HepG2 (cell line): ENCODE measurements around the gene WIPF2. TPM values are rescaled to one million over a fixed set of nuclear protein-coding genes. Genes with fewer than 3 reads are reported as not detected.

Experiments
- CC2D1A ChIP-seq: sonication (generic); formaldehyde crosslinking; IDR thresholded peaks from 2 replicates; pipeline ENCODE4 v1.8.1; 2023; ENCODE audit warnings: mild to moderate bottlenecking, missing genetic modification reagents
- GPBP1L1 ChIP-seq: sonication (generic); formaldehyde crosslinking; IDR thresholded peaks from 2 replicates; pipeline ENCODE4 v1.5.0; 2020; ENCODE audit warnings: mild to moderate bottlenecking, missing genetic modification reagents
- MTF1 ChIP-seq: sonication (generic); formaldehyde crosslinking; IDR thresholded peaks from 2 replicates; pipeline ENCODE4 v1.5.0; 2020; ENCODE audit warnings: missing genetic modification reagents
- MYC ChIP-seq: sonication (generic); formaldehyde crosslinking; IDR thresholded peaks from 2 replicates; pipeline ENCODE4 v1.9.0; 2021; ENCODE audit warnings: missing genetic modification reagents, borderline replicate concordance
- SMC3 ChIP-seq: IDR thresholded peaks from 2 replicates; pipeline ENCODE4 v1.6.1; 2011; ENCODE audit warnings: low read length, improper control_type of control experiment
- TBX3 ChIP-seq: fragments of 450-650 bp; IDR thresholded peaks from 2 replicates; pipeline ENCODE4 v1.6.1; 2017; ENCODE audit warnings: antibody characterized with exemption, mild to moderate bottlenecking, inconsistent platforms, borderline replicate concordance
- TEF ChIP-seq: sonication (generic); formaldehyde crosslinking; IDR thresholded peaks from 2 replicates; pipeline ENCODE4 v1.5.0; 2020; ENCODE audit warnings: missing genetic modification reagents
- THAP11 ChIP-seq: IDR thresholded peaks from 2 replicates; pipeline ENCODE4 v1.6.1; 2016; ENCODE audit warnings: missing biosample characterization, missing genetic modification reagents
- UBTF ChIP-seq: sonication (generic); formaldehyde crosslinking; IDR thresholded peaks from 2 replicates; pipeline ENCODE4 v1.4.0; 2020; ENCODE audit warnings: mild to moderate bottlenecking, missing genetic modification reagents
- ZBTB10 ChIP-seq: sonication (generic); formaldehyde crosslinking; IDR thresholded peaks from 2 replicates; pipeline ENCODE4 v1.4.0; 2020; ENCODE audit warnings: missing genetic modification reagents, borderline replicate concordance
- ZBTB49 ChIP-seq: sonication (generic); formaldehyde crosslinking; IDR thresholded peaks from 2 replicates; pipeline ENCODE4 v1.4.0; 2020; ENCODE audit warnings: missing genetic modification reagents, borderline replicate concordance
- ZNF331 ChIP-seq: sonication (generic); formaldehyde crosslinking; IDR thresholded peaks from 2 replicates; pipeline ENCODE4 v1.4.0; 2020; ENCODE audit warnings: missing genetic modification reagents
- ZNF605 ChIP-seq: sonication (generic); formaldehyde crosslinking; IDR thresholded peaks from 2 replicates; pipeline ENCODE4 v1.8.0; 2022; ENCODE audit warnings: mild to moderate bottlenecking, missing genetic modification reagents
- ZNF614 ChIP-seq: IDR thresholded peaks from 2 replicates; pipeline ENCODE4 v1.6.1; 2018; ENCODE audit warnings: missing biosample characterization, missing genetic modification reagents, inconsistent platforms, borderline replicate concordance
- ZNF629 ChIP-seq: sonication (generic); formaldehyde crosslinking; conservative IDR thresholded peaks from 2 replicates; pipeline ENCODE4 v1.5.0; 2020; ENCODE audit warnings: missing genetic modification reagents
- ZNF749 ChIP-seq: sonication (generic); formaldehyde crosslinking; IDR thresholded peaks from 2 replicates; pipeline ENCODE4 v1.8.0; 2022; ENCODE audit warnings: mild to moderate bottlenecking, missing genetic modification reagents, moderate library complexity, borderline replicate concordance
- ZUFSP ChIP-seq: sonication (generic); formaldehyde crosslinking; IDR thresholded peaks from 2 replicates; pipeline ENCODE4 v1.9.0; 2021; ENCODE audit warnings: missing genetic modification reagents, mild to moderate bottlenecking, borderline replicate concordance
- polyA plus RNA-seq, 8 experiments: library from polyadenylated mRNA; depleted of rRNA in 3 of 8; stranded (reverse) in 7 of 8; unstranded in 1 of 8; fragments of >200 nt; fragmentation: Illumina TruSeq in 4 of 8; extraction: Trizol in 4 of 8; gene quantifications; 2 replicates each; pipeline versions ENCODE4 v1.2.1 to v1.2.3, GENCODE V29; 2011 to 2016; ENCODE audit warnings: low read depth in 4 of 8, missing spikeins in 1 of 8, mixed read lengths in 1 of 8; ENCODE audit not compliant: insufficient read depth in 1 of 8
- total RNA-seq, 5 experiments: library from RNA; depleted of rRNA; stranded (reverse); fragments of >200 nt; fragmentation: Illumina TruSeq; extraction: Trizol; gene quantifications; 2 replicates each; pipeline ENCODE4 v1.2.3, GENCODE V29; 2016; ENCODE audit warnings: low read depth in 1 of 5

WIPF2 gene
- total and polyA plus RNA-seq, 2 of the 13 experiments (the other 11 are each of a cell fraction or from before 2014, with no cell fraction given) = 7.2 to 10.8 TPM

- TF ChIP-seq ZUFSP (CRISPR knock-in tag) (no peak), TEF (no peak), ZBTB10 (no peak), ZNF605 (CRISPR knock-in tag) (peak; percentile 78; the same call in 1 of the 2 replicates), ZNF331 (CRISPR knock-in tag) (peak; percentile 76; the same call in 1 of the 2 replicates), ZNF749 (CRISPR knock-in tag) (no peak), ZNF629 (no peak; the same call in 1 of the 2 replicates), THAP11 (CRISPR knock-in tag) (peak; percentile 56; the same call in 1 of the 2 replicates), SMC3 (no peak), MYC (CRISPR knock-in tag) (peak; percentile 59; the same call in 1 of the 2 replicates), UBTF (CRISPR knock-in tag) (peak; percentile 94), MTF1 (CRISPR knock-in tag) (no peak), CC2D1A (CRISPR knock-in tag) (no peak), ZNF614 (CRISPR knock-in tag) (no peak), TBX3 (0 out of 2 replicates have a peak, but pooled peaks have one; percentile 15), GPBP1L1 (CRISPR knock-in tag) (no peak), ZBTB49 (CRISPR knock-in tag) (no peak)
These were observed 97.7 kb downstream of the WIPF2 start (continued) for GRCh38 chr17:40316571-40317344.
